Measurements from ENCODE around the gene TRPM7. TPM values are rescaled to one million over a fixed set of nuclear protein-coding genes. Genes with fewer than 3 reads are reported as not detected.
A peak's percentile ranks its signal among the peaks of the same experiment; 100 is the strongest.

Gene TRPM7
- total RNA-seq, 1 donor from 2014 or later, result 24.3 TPM

DNA sequence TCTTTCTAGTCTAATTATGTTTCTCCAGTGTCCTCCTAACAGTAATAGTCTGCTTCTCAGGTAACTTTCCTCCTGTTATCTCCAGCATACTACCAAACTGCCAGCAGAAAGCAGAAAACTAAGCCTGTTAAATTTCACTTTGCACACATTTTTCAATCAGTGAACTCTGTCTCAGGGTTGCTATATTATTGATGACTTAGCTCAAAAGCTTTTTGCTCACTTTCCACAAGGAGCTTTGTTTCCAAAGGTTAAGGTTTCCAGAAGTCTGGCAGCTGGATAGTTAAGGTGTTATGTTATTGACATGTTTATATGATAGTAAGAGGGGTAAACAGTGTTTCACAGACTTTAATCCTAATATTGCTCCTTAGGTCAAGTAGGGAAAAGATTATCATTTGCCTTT is 5.1 kb downstream of the TRPM7 start:
- H3K4me3 Mint-ChIP-seq (ENCODE audit: unreplicated experiment), result no peak overlapping the region
- H3K27me3 Mint-ChIP-seq (ENCODE audit: unreplicated experiment), result peaks cover 3% of the 10 kb centered on the region
- no peak for DNase-seq
- no peak overlapping the region for H3K27ac Mint-ChIP-seq (ENCODE audit: unreplicated experiment)
- peaks cover 2% of the 10 kb centered on the region for H3K9me3 Mint-ChIP-seq (ENCODE audit: unreplicated experiment)
- H3K36me3 Mint-ChIP-seq (ENCODE audit: unreplicated experiment), result no peaks in the 10 kb centered on the region
- TF ChIP-seq, protein P1, sequence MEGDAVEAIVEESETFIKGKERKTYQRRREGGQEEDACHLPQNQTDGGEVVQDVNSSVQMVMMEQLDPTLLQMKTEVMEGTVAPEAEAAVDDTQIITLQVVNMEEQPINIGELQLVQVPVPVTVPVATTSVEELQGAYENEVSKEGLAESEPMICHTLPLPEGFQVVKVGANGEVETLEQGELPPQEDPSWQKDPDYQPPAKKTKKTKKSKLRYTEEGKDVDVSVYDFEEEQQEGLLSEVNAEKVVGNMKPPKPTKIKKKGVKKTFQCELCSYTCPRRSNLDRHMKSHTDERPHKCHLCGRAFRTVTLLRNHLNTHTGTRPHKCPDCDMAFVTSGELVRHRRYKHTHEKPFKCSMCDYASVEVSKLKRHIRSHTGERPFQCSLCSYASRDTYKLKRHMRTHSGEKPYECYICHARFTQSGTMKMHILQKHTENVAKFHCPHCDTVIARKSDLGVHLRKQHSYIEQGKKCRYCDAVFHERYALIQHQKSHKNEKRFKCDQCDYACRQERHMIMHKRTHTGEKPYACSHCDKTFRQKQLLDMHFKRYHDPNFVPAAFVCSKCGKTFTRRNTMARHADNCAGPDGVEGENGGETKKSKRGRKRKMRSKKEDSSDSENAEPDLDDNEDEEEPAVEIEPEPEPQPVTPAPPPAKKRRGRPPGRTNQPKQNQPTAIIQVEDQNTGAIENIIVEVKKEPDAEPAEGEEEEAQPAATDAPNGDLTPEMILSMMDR (IDR thresholded peaks at IDR 0.05; ENCODE audit: partially characterized antibody, unreplicated experiment), result no peak
- H3K4me1 Mint-ChIP-seq (ENCODE audit: low read depth, unreplicated experiment), result peaks cover 6% of the 10 kb centered on the region

DNA sequence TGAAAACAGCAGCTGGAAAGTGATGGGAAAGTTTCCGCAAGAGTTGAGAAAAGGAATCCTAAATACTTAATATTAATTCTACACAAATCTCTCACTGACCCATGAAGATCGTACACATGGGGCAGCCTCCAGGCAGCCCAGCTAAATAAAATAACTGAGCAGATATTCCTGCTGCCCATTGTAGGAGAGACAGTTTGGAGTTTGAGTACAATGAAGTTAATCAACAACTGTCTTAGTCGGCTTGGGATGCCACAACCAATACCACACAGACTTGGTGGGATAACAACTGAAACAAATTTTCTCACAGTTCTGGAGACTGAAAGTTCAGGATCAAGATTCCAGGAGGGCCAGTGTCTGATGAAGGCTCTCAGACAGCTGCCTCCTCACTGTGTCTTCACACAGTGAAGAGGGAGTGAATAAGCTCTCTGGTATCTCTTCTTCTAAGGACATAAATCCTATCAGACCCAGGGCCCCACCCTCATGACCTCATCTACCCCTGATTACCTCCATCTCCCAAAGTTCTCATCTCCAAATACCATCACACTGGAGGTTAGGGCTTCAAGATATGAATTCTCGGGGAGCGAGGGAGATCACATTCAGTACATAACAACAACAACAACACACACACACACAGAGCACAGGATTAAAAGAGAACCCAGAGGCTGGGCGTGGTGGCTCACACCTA is 9.7 kb downstream of the TRPM7 start:
- H3K9me3 Mint-ChIP-seq (ENCODE audit: unreplicated experiment), result no peaks in the 10 kb centered on the region
- H3K27ac Mint-ChIP-seq (ENCODE audit: unreplicated experiment), result no peak overlapping the region
- no peaks in the 10 kb centered on the region for H3K27me3 Mint-ChIP-seq (ENCODE audit: unreplicated experiment)
- no peaks in the 10 kb centered on the region for H3K36me3 Mint-ChIP-seq (ENCODE audit: unreplicated experiment)
- no peaks in the 10 kb centered on the region for H3K4me1 Mint-ChIP-seq (ENCODE audit: low read depth, unreplicated experiment)
- DNase-seq, result no peak
- H3K4me3 Mint-ChIP-seq (ENCODE audit: unreplicated experiment), result no peak overlapping the region
- TF ChIP-seq, protein P1 (IDR thresholded peaks at IDR 0.05; ENCODE audit: partially characterized antibody, unreplicated experiment), result no peak

DNA sequence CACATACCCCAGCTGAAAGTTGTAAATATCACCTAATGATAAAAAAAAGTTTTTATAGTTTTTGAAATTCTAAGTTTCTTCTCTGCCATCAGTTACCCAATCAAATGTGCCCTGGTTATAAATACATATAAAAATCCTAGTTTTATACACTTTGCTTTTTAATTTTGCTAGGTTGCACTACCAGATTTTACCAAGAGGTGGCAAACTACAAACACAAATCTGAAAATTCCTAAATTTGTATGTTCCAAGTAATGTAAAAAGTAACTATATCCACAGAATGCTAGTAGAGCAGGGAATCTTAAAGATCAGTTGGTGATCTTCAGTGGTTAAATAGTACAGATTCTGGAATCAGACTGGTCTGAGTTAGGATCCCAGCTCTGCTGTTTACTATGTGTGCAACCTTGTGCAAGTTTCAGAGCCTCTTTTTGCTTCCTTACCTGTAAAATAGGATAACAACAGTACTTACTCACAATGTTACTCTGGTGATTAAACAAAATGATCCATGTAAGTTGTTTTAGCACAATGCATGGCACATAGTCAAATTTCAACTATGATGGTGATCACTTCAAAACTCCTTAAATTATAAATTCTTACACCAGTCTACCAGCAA is 11.0 kb downstream of the TRPM7 start:
- H3K27ac Mint-ChIP-seq (ENCODE audit: unreplicated experiment), result no peak overlapping the region
- H3K36me3 Mint-ChIP-seq (ENCODE audit: unreplicated experiment), result no peaks in the 10 kb centered on the region
- DNase-seq, result no peak
- H3K27me3 Mint-ChIP-seq (ENCODE audit: unreplicated experiment), result no peaks in the 10 kb centered on the region
- H3K4me3 Mint-ChIP-seq (ENCODE audit: unreplicated experiment), result no peak overlapping the region
- H3K9me3 Mint-ChIP-seq (ENCODE audit: unreplicated experiment), result no peaks in the 10 kb centered on the region
- no peaks in the 10 kb centered on the region for H3K4me1 Mint-ChIP-seq (ENCODE audit: low read depth, unreplicated experiment)
- TF ChIP-seq, protein P1 (IDR thresholded peaks at IDR 0.05; ENCODE audit: partially characterized antibody, unreplicated experiment), result peak; percentile 92

DNA sequence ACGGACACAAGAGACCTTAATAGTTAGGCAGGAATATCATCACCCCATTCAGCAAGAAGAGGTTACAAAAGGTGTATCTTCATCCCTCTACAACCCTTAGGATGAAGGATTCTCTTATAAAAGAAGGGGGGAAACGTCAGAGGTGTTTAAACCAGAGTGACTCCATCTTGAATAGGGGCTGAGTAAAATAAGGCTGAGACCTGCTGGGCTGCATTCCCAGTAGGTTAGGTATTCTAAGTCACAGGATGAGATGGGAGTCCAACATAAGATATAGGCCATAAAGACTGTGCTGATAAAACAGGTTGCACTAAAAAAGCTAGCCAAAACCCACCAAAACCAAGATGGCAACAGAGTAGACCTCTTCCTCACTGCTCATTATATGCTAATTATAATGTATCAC is 16.5 kb downstream of the TRPM7 start:
- no peaks in the 10 kb centered on the region for H3K4me1 Mint-ChIP-seq (ENCODE audit: low read depth, unreplicated experiment)
- peaks cover 10% of the 10 kb centered on the region for H3K36me3 Mint-ChIP-seq (ENCODE audit: unreplicated experiment)
- H3K27me3 Mint-ChIP-seq (ENCODE audit: unreplicated experiment), result no peaks in the 10 kb centered on the region
- H3K4me3 Mint-ChIP-seq (ENCODE audit: unreplicated experiment), result no peak overlapping the region
- H3K9me3 Mint-ChIP-seq (ENCODE audit: unreplicated experiment), result no peaks in the 10 kb centered on the region
- TF ChIP-seq, protein P1 (IDR thresholded peaks at IDR 0.05; ENCODE audit: partially characterized antibody, unreplicated experiment), result no peak
- H3K27ac Mint-ChIP-seq (ENCODE audit: unreplicated experiment), result no peak overlapping the region
- no peak for DNase-seq

DNA sequence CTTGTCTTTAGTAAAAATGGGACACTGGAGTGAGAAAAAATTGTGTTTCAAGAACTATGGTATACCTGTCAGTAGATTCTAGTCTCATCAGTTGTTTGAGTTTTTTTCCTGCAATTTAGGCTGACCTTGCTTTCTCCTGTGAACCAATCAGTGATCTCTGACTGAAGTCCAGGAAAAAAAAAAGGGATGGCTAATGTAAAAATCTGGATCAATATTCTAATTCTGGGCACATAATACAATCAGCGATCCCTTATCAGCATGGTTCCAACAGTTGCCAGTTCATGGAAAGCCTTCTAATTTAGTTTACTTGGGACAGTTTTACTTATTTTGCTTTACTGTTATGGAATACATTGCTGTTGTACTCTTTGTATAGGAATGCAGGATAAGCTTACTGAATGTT is 17.0 kb downstream of the TRPM7 start:
- no peak overlapping the region for H3K4me3 Mint-ChIP-seq (ENCODE audit: unreplicated experiment)
- TF ChIP-seq, protein P1 (IDR thresholded peaks at IDR 0.05; ENCODE audit: partially characterized antibody, unreplicated experiment), result no peak
- H3K27ac Mint-ChIP-seq (ENCODE audit: unreplicated experiment), result no peak overlapping the region
- no peaks in the 10 kb centered on the region for H3K9me3 Mint-ChIP-seq (ENCODE audit: unreplicated experiment)
- no peak for DNase-seq
- no peaks in the 10 kb centered on the region for H3K4me1 Mint-ChIP-seq (ENCODE audit: low read depth, unreplicated experiment)
- H3K36me3 Mint-ChIP-seq (ENCODE audit: unreplicated experiment), result peaks cover 10% of the 10 kb centered on the region
- no peaks in the 10 kb centered on the region for H3K27me3 Mint-ChIP-seq (ENCODE audit: unreplicated experiment)
